ENCODE measurements around the gene TAL2.
"Not testable (repeated sequence)": the region's sequence is repeated elsewhere in the genome, so short reads cannot be mapped to it uniquely, and the experiment has no call there.

TAL2 gene

DNA sequence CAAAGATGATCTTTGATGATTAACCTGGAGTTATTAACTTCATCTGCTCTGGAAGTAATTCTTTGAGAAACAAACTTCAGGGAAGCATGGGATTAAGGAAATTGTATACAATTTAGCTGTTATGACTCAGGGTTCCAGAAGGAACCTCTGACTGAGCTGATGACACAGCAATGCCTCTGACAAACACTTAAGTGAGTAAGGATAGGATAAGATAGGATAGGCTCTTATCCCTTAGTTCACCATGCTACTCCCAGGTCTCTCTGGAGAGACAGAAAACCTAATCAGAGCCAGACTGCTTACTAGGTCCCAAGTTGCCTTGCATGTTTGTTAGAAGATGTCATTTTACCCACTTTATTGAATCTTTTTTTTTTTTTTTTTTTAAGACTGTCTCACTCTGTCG lies 19.5 kb downstream of the TAL2 start:
- TF ChIP-seq GATA1 (IDR thresholded peaks at IDR 0.05; ENCODE audit: low read depth, low read length) (no peak), POLR2A (IDR thresholded peaks at IDR 0.05; ENCODE audit: low read length) (no peak)
- peak; percentile 12 to 38 for DNase-seq

GRCh38 chr9:105683688-105684275 lies 21.5 kb downstream of the TAL2 start:
- no peak for TF ChIP-seq GATA1 (IDR thresholded peaks at IDR 0.05; ENCODE audit: low read depth, low read length)
- TF ChIP-seq POLR2A (IDR thresholded peaks at IDR 0.05; ENCODE audit: low read length), result no peak
- no peak for DNase-seq

- TF ChIP-seq GATA1 (IDR thresholded peaks at IDR 0.05; ENCODE audit: low read depth, low read length), result no peak
- TF ChIP-seq POLR2A (IDR thresholded peaks at IDR 0.05; ENCODE audit: low read length), result no peak
- no peak for DNase-seq
Observed at GRCh38 chr9:105686936-105687335, 24.7 kb downstream of the TAL2 start.

GRCh38 chr9:105690742-105691141 lies 28.5 kb downstream of the TAL2 start:
- TF ChIP-seq GATA1 (IDR thresholded peaks at IDR 0.05; ENCODE audit: low read depth, low read length), result no peak
- no peak for DNase-seq

GRCh38 chr9:105693435-105694189 lies 31.4 kb downstream of the TAL2 start:
- DNase-seq, result peak in 1 of 2 experiments; percentile 27
- TF ChIP-seq GATA1 (IDR thresholded peaks at IDR 0.05; ENCODE audit: low read depth, low read length) (no peak), POLR2A (IDR thresholded peaks at IDR 0.05; ENCODE audit: low read length) (no peak)

- TF ChIP-seq GATA1 (IDR thresholded peaks at IDR 0.05; ENCODE audit: low read depth, low read length) (no peak), POLR2A (IDR thresholded peaks at IDR 0.05; ENCODE audit: low read length) (peak; percentile 60)
- peak; percentile 83 to 92 for DNase-seq
Observed at GRCh38 chr9:105694190-105694847, 32.1 kb downstream of the TAL2 start, which contains the start of gene TMEM38B. Gene TMEM38B, plus strand, starts transcription at chr9:105694541. Its CDS starts 120 bp downstream, at chr9:105694661.

- TF ChIP-seq POLR2A (IDR thresholded peaks at IDR 0.05; ENCODE audit: low read length), result no peak
- no peak for TF ChIP-seq GATA1 (IDR thresholded peaks at IDR 0.05; ENCODE audit: low read depth, low read length)
Observed at GRCh38 chr9:105694848-105695581, 32.8 kb downstream of the TAL2 start.

GRCh38 chr9:105696219-105696793 lies 34.0 kb downstream of the TAL2 start:
- TF ChIP-seq POLR2A (IDR thresholded peaks at IDR 0.05; ENCODE audit: low read length), result no peak
- no peak for TF ChIP-seq GATA1 (IDR thresholded peaks at IDR 0.05; ENCODE audit: low read depth, low read length)

More at GRCh38 chr9:105694848-105695581, 32.8 kb downstream of the TAL2 start:
- DNase-seq, result peak; percentile 79 to 83

DNA sequence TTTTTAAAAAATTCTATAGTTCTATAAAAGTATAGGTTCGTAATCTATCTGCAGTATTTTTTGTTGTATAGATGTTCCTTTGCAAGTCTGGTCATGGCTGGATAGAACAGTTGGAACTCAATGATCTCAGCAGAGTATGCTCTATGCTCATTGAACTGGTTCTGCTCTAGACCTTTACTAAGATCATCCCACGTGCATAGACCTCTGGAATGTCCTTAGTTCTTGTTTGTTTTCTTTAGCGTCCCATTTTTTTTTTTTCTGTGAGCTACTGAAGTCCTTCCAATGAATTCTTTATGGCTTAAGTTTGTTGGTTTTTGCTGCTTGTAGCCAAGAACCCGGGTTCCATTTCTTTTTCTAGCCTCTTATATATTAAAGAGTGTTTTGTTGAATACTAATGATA lies 35.6 kb downstream of the TAL2 start:
- DNase-seq, result no peak
- TF ChIP-seq POLR2A (IDR thresholded peaks at IDR 0.05; ENCODE audit: low read length) (no peak), GATA1 (IDR thresholded peaks at IDR 0.05; ENCODE audit: low read depth, low read length) (no peak)

More at GRCh38 chr9:105696219-105696793, 34.0 kb downstream of the TAL2 start:
- DNase-seq, result no peak

- no peak for DNase-seq
- TF ChIP-seq GATA1 (IDR thresholded peaks at IDR 0.05; ENCODE audit: low read depth, low read length) (no peak), POLR2A (IDR thresholded peaks at IDR 0.05; ENCODE audit: low read length) (no peak)
Observed at GRCh38 chr9:105698348-105698870, 36.2 kb downstream of the TAL2 start.

DNA sequence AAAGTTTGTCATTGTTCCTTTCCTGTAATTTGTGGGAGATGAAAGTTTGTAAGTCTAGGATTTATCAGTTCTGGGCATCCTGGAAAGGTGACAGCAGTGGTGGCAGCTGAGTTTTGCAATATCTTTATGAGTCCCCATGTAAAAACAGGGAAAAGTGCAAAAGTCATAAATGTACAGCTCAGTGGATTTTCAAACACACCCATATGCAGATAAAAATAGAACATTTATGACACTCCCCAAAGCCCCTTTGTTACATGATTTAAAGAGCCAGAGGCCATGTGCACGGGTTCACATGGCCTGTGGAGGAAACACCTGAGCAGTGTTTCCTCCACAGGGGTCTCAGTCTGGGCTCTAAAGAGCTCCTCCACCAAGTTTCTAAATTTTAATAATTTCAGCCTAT lies 38.4 kb downstream of the TAL2 start:
- TF ChIP-seq POLR2A (IDR thresholded peaks at IDR 0.05; ENCODE audit: low read length), result no peak
- TF ChIP-seq GATA1 (IDR thresholded peaks at IDR 0.05; ENCODE audit: low read depth, low read length), result no peak
- no peak for DNase-seq

DNA sequence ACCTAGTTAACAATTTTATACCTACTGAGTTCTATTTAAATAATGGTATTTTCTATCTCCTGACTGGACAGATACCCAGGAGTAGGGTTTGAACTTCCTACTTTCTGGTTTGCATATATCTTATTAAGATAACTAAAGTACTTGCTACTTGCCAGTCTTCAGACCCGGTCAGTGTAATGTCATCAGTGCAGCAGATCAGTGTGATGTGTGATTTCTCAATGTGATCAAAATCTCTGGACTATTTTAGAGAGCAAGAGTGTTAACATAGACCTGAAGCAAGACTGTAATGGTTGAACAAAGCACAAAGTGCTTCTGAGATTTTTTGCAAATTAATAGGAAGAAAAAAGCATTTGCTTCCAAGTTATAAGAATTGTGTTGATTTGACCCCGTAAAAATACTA lies 38.9 kb downstream of the TAL2 start:
- DNase-seq, result no peak
- TF ChIP-seq GATA1 (IDR thresholded peaks at IDR 0.05; ENCODE audit: low read depth, low read length) (no peak), POLR2A (IDR thresholded peaks at IDR 0.05; ENCODE audit: low read length) (no peak)

GRCh38 chr9:105702207-105702606 lies 40.0 kb downstream of the TAL2 start:
- DNase-seq, result no peak
- TF ChIP-seq GATA1 (IDR thresholded peaks at IDR 0.05; ENCODE audit: low read depth, low read length), result no peak
- TF ChIP-seq POLR2A (IDR thresholded peaks at IDR 0.05; ENCODE audit: low read length), result no peak

GRCh38 chr9:105703638-105704037 lies 41.4 kb downstream of the TAL2 start:
- DNase-seq, result not testable (repeated sequence)
